Vagina (tissue), 2 donors: ENCODE data around the gene RAPGEF4.

Experiments
- CTCF ChIP-seq, 3 experiments: fragments of 450-650 bp in 2 of 3; fragments of 200-600 bp in 1 of 3; sonication (generic) in 1 of 3; IDR thresholded peaks; one replicate each; pipeline ENCODE4 v1.5.1; 2017 to 2019; ENCODE audit warnings: antibody characterized with exemption in 3 of 3, mild to moderate bottlenecking in 2 of 3, moderate library complexity in 2 of 3
- POLR2AphosphoS5 ChIP-seq, 2 donors: sonication (generic); formaldehyde crosslinking; IDR thresholded peaks; one replicate each; pipeline ENCODE4 v1.9.0; 2017; ENCODE audit warnings: antibody characterized with exemption in 2 of 2, mild to moderate bottlenecking in 2 of 2, low read depth in 1 of 2; ENCODE audit not compliant: insufficient read depth in 1 of 2

GRCh38 chr2:172775319-172775718 is 39.7 kb downstream of the RAPGEF4 start:
- no peak for TF ChIP-seq CTCF (IDR thresholded peaks at IDR 0.05)
- TF ChIP-seq POLR2AphosphoS5 (IDR thresholded peaks at IDR 0.05; ENCODE audit: insufficient read depth in 1 of 2, low read depth in 1 of 2) = no peak
